Naive thymus-derived CD8-positive, alpha-beta T cell (primary cell): ENCODE results near the gene NUP107. TPM values are rescaled to one million over a fixed set of nuclear protein-coding genes. Genes with fewer than 3 reads are reported as not detected.
A peak's percentile ranks its signal among the peaks of the same experiment; 100 is the strongest.

Experiments
- ATAC-seq, 2 donors: fragments of 150-1000 bp; cut with Tn5 transposase in 1 of 2; sonication (Bioruptor Pico), chemical (Tn5 transposase) in 1 of 2; 1 replicate in 1 of 2; 2 replicates in 1 of 2; pipeline ENCODE4 v1.10.0; 2021; ENCODE audit warnings: mild to moderate bottlenecking in 2 of 2, moderate library complexity in 2 of 2
- POLR2A ChIA-PET: fragments of 350-600 bp; sonication (Branson Sonifier 250); formaldehyde crosslinking; loops from one replicate; lab custom pipeline; 2021; ENCODE audit warnings: antibody characterized with exemption; lab: Charles Lee
- DNase-seq, 10 donors: peaks; one replicate each; pipeline versions ENCODE4 v3.0.0 to v3.0.0-alpha.2; 2020 to 2022
- H3K27ac Mint-ChIP-seq, 10 donors: one replicate each; pipeline ENCODE4 v1.8.0; 2020 to 2022; ENCODE audit warnings: mild to moderate bottlenecking in 10 of 10, mixed read lengths in 10 of 10, moderate library complexity in 4 of 10, inconsistent platforms in 1 of 10
- H3K27me3 Mint-ChIP-seq, 5 donors: one replicate each; pipeline ENCODE4 v1.8.0; 2021 to 2022; ENCODE audit warnings: mixed read lengths in 5 of 5
- H3K36me3 Mint-ChIP-seq, 3 donors: one replicate each; pipeline ENCODE4 v1.8.0; 2020 to 2022; ENCODE audit warnings: mixed read lengths in 3 of 3, mild to moderate bottlenecking in 2 of 3, inconsistent platforms in 1 of 3
- H3K4me1 Mint-ChIP-seq, 4 donors: one replicate each; pipeline ENCODE4 v1.8.0; 2021 to 2022; ENCODE audit warnings: mixed read lengths in 4 of 4
- H3K4me3 Mint-ChIP-seq, 10 donors: one replicate each; pipeline ENCODE4 v1.8.0; 2020 to 2022; ENCODE audit warnings: mild to moderate bottlenecking in 10 of 10, mixed read lengths in 10 of 10, moderate library complexity in 6 of 10, inconsistent platforms in 1 of 10
- H3K9me3 Mint-ChIP-seq, 9 donors: one replicate each; pipeline ENCODE4 v1.8.0; 2020 to 2022; ENCODE audit warnings: mixed read lengths in 9 of 9, mild to moderate bottlenecking in 3 of 9, inconsistent platforms in 1 of 9, moderate library complexity in 1 of 9
- polyA plus RNA-seq, 3 donors: library from polyadenylated mRNA; unstranded; fragments of 300-500 nt; fragmentation: Illumina TruSeq; gene quantifications; one replicate each; pipeline ENCODE4 v1.2.3, GENCODE V29; 2021
- total RNA-seq, 8 experiments: library from RNA in 2 of 8; stranded (reverse) in 2 of 8; gene quantifications; one replicate each; pipeline ENCODE4 v1.2.3 and lab custom pipeline; 2021 to 2026

Gene NUP107
- total and polyA plus RNA-seq, 5 experiments from 2014 or later = 21.3 to 78.5 (median 39.0) TPM

- no peaks in the 10 kb centered on the region for H3K27me3 Mint-ChIP-seq
- peak overlapping the region in 5 of 10 donors; percentile 7 to 65 (median 18) for H3K27ac Mint-ChIP-seq
- no peak overlapping the region for H3K4me3 Mint-ChIP-seq
- DNase-seq (no peak), ATAC-seq (no peak)
- H3K9me3 Mint-ChIP-seq = no peaks in the 10 kb centered on the region
- POLR2A ChIA-PET = no interaction called here
- peaks cover 0 to 8% (median 2%) of the 10 kb centered on the region in 4 donors for H3K4me1 Mint-ChIP-seq
- H3K36me3 Mint-ChIP-seq = peaks cover 0 to 70% (median 22%) of the 10 kb centered on the region in 3 donors
Measured at GRCh38 chr12:68761901-68762630, 75.3 kb downstream of the NUP107 start.

- Mint-ChIP-seq H3K27ac (peak overlapping the region in 4 of 10 donors; percentile 19 to 87 (median 60)), H3K4me1 (peaks cover 0 to 8% (median 2%) of the 10 kb centered on the region in 4 donors), H3K4me3 (no peak overlapping the region), H3K27me3 (no peaks in the 10 kb centered on the region), H3K9me3 (no peaks in the 10 kb centered on the region), H3K36me3 (peaks cover 0 to 70% (median 22%) of the 10 kb centered on the region in 3 donors)
- ATAC-seq (no peak), DNase-seq (no peak)
- POLR2A ChIA-PET = interaction anchor here (0.6 kb wide), 1 partner anchor 87 kb away, joined by 3 read pairs; no protein-coding TSS in a partner anchor
Measured at GRCh38 chr12:68762691-68763090, 75.9 kb downstream of the NUP107 start.

- POLR2A ChIA-PET = interaction anchor here (1.6 kb wide), 1 partner anchor 20 kb away, joined by 5 read pairs; the partner anchor contains the start of gene SLC35E3
- no peak for DNase-seq
- Mint-ChIP-seq H3K27me3 (no peaks in the 10 kb centered on the region), H3K36me3 (peaks cover 0 to 48% (median 8%) of the 10 kb centered on the region in 3 donors), H3K4me1 (peaks cover 0 to 9% (median 4%) of the 10 kb centered on the region in 4 donors), H3K27ac (no peak overlapping the region), H3K9me3 (no peaks in the 10 kb centered on the region), H3K4me3 (no peak overlapping the region)
- ATAC-seq = no peak
Measured at GRCh38 chr12:68765696-68766095, 78.9 kb downstream of the NUP107 start.

GRCh38 chr12:68766646-68767045 lies 79.9 kb downstream of the NUP107 start:
- H3K27me3 Mint-ChIP-seq = no peaks in the 10 kb centered on the region
- no peak overlapping the region for H3K27ac Mint-ChIP-seq
- ATAC-seq (no peak), DNase-seq (no peak)
- POLR2A ChIA-PET = interaction anchor here (0.7 to 1.6 kb wide), 2 partner anchors 21 to 744 kb away, joined by 5 read pairs; partner anchors contain the start of gene SLC35E3
- no peaks in the 10 kb centered on the region for H3K9me3 Mint-ChIP-seq
- peaks cover 0 to 11% (median 5%) of the 10 kb centered on the region in 4 donors for H3K4me1 Mint-ChIP-seq
- H3K4me3 Mint-ChIP-seq = no peak overlapping the region
- peaks cover 0 to 42% (median 8%) of the 10 kb centered on the region in 3 donors for H3K36me3 Mint-ChIP-seq

GRCh38 chr12:68767191-68767590 lies 80.4 kb downstream of the NUP107 start:
- Mint-ChIP-seq H3K9me3 (no peaks in the 10 kb centered on the region), H3K4me3 (no peak overlapping the region), H3K36me3 (peaks cover 0 to 36% (median 8%) of the 10 kb centered on the region in 3 donors), H3K27ac (no peak overlapping the region), H3K4me1 (peaks cover 0 to 9% (median 3%) of the 10 kb centered on the region in 4 donors), H3K27me3 (no peaks in the 10 kb centered on the region)
- DNase-seq (no peak), ATAC-seq (no peak)
- POLR2A ChIA-PET = interaction anchor here (0.7 to 1.6 kb wide), 3 partner anchors 21 to 744 kb away, joined by 3 to 5 read pairs (median 5); partner anchors contain the start of genes MDM2 and SLC35E3

- POLR2A ChIA-PET = no interaction called here
- Mint-ChIP-seq H3K4me3 (no peak overlapping the region), H3K27me3 (no peaks in the 10 kb centered on the region), H3K36me3 (peaks cover 0 to 28% (median 3%) of the 10 kb centered on the region in 3 donors), H3K27ac (peak overlapping the region in 1 of 10 donors; percentile 85), H3K4me1 (peaks cover 6 to 20% (median 14%) of the 10 kb centered on the region in 4 donors), H3K9me3 (no peaks in the 10 kb centered on the region)
- DNase-seq = no peak
- ATAC-seq = no peak
Measured at GRCh38 chr12:68768431-68768939, 81.7 kb downstream of the NUP107 start.

- ATAC-seq = no peak
- H3K4me1 Mint-ChIP-seq = peaks cover 9 to 29% (median 21%) of the 10 kb centered on the region in 4 donors
- H3K27ac Mint-ChIP-seq = peak overlapping the region in 9 of 10 donors; percentile 9 to 87 (median 70)
- H3K27me3 Mint-ChIP-seq = no peaks in the 10 kb centered on the region
- POLR2A ChIA-PET = interaction anchor here (1.1 kb wide), 1 partner anchor 24 kb away, joined by 3 read pairs; the partner anchor contains the start of gene SLC35E3
- no peak overlapping the region for H3K4me3 Mint-ChIP-seq
- H3K36me3 Mint-ChIP-seq = peaks cover 0 to 17% (median 0%) of the 10 kb centered on the region in 3 donors
- H3K9me3 Mint-ChIP-seq = no peaks in the 10 kb centered on the region
- DNase-seq = no peak
Measured at GRCh38 chr12:68769941-68770340, 83.2 kb downstream of the NUP107 start.

GRCh38 chr12:68771223-68771925 lies 84.6 kb downstream of the NUP107 start:
- DNase-seq = no peak
- H3K4me3 Mint-ChIP-seq = no peak overlapping the region
- no peaks in the 10 kb centered on the region for H3K9me3 Mint-ChIP-seq
- H3K36me3 Mint-ChIP-seq = peaks cover 0 to 10% (median 0%) of the 10 kb centered on the region in 3 donors
- POLR2A ChIA-PET = interaction anchor here (0.7 to 1.4 kb wide), 3 partner anchors 25 to 118 kb away, joined by 4 to 5 read pairs (median 5); partner anchors contain the start of gene MDM2
- peak overlapping the region in 9 of 10 donors; percentile 32 to 83 (median 71) for H3K27ac Mint-ChIP-seq
- ATAC-seq = no peak
- peaks cover 9 to 29% (median 21%) of the 10 kb centered on the region in 4 donors for H3K4me1 Mint-ChIP-seq
- H3K27me3 Mint-ChIP-seq = no peaks in the 10 kb centered on the region

- ATAC-seq (peak; percentile 49 to 59), DNase-seq (peak in 1 of 10 donors; percentile 15)
- POLR2A ChIA-PET = interaction anchor here (0.7 to 1.2 kb wide), 3 partner anchors 9 to 234 kb away, joined by 3 read pairs; no protein-coding TSS in a partner anchor
- H3K36me3 Mint-ChIP-seq = peaks cover 0 to under 1% (median 0%) of the 10 kb centered on the region in 3 donors
- peak overlapping the region; percentile 44 to 85 (median 74) for H3K4me3 Mint-ChIP-seq
- no peaks in the 10 kb centered on the region for H3K9me3 Mint-ChIP-seq
- no peaks in the 10 kb centered on the region for H3K27me3 Mint-ChIP-seq
- H3K27ac Mint-ChIP-seq = peak overlapping the region; percentile 5 to 93 (median 86)
- H3K4me1 Mint-ChIP-seq = peaks cover 9 to 32% (median 21%) of the 10 kb centered on the region in 4 donors
Measured at GRCh38 chr12:68772714-68773113, 85.9 kb downstream of the NUP107 start.

- Mint-ChIP-seq H3K4me3 (peak overlapping the region in 5 of 10 donors; percentile 39 to 74 (median 62)), H3K4me1 (peaks cover 9 to 32% (median 21%) of the 10 kb centered on the region in 4 donors), H3K27me3 (no peaks in the 10 kb centered on the region), H3K27ac (peak overlapping the region in 9 of 10 donors; percentile 28 to 93 (median 88)), H3K36me3 (no peaks in the 10 kb centered on the region), H3K9me3 (no peaks in the 10 kb centered on the region)
- DNase-seq (no peak), ATAC-seq (no peak)
- POLR2A ChIA-PET = interaction anchor here (1.0 to 1.2 kb wide), 3 partner anchors 8 to 34 kb away, joined by 3 to 7 read pairs (median 4); partner anchors contain the start of gene MDM2
Measured at GRCh38 chr12:68773582-68773981, 86.8 kb downstream of the NUP107 start.

GRCh38 chr12:68775121-68775630 lies 88.4 kb downstream of the NUP107 start:
- H3K27me3 Mint-ChIP-seq = no peaks in the 10 kb centered on the region
- H3K4me3 Mint-ChIP-seq = no peak overlapping the region
- POLR2A ChIA-PET = interaction anchor here (0.7 kb wide), 1 partner anchor 24 kb away, joined by 3 read pairs; no protein-coding TSS in a partner anchor
- no peak for ATAC-seq
- H3K4me1 Mint-ChIP-seq = peaks cover 9 to 28% (median 21%) of the 10 kb centered on the region in 4 donors
- no peaks in the 10 kb centered on the region for H3K36me3 Mint-ChIP-seq
- no peak for DNase-seq
- H3K27ac Mint-ChIP-seq = no peak overlapping the region
- H3K9me3 Mint-ChIP-seq = no peaks in the 10 kb centered on the region
